CD8-positive, alpha-beta memory T cell (primary cell): ENCODE measurements around the gene C5orf46. TPM values are rescaled to one million over a fixed set of nuclear protein-coding genes. Genes with fewer than 3 reads are reported as not detected.

Experiments used
- CTCF ChIA-PET: fragments of 350-600 bp; sonication (Branson Sonifier 250); formaldehyde crosslinking; loops from one replicate; lab custom pipeline; 2021; ENCODE audit warnings: antibody characterized with exemption; lab: Charles Lee
- POLR2A ChIA-PET: fragments of 350-600 bp; sonication (Branson Sonifier 250); formaldehyde crosslinking; loops from one replicate; lab custom pipeline; 2021; ENCODE audit warnings: antibody characterized with exemption; lab: Charles Lee
- DNase-seq, 5 donors: peaks; one replicate each; pipeline versions ENCODE4 v3.0.0 to v3.0.0-alpha.2; 2020 to 2022; ENCODE audit warnings: mixed read lengths in 1 of 5
- H3K27ac ChIP-seq: one replicate; pipeline ENCODE4 v1.7.0; 2013; ENCODE audit warnings: low read depth, mild to moderate bottlenecking, low read length, moderate library complexity
- H3K27me3 ChIP-seq: 2 replicates; pipeline ENCODE4 v1.7.0; 2013; ENCODE audit warnings: low read length, mild to moderate bottlenecking; ENCODE audit not compliant: insufficient read depth, poor library complexity, severe bottlenecking
- H3K36me3 ChIP-seq: 2 replicates; pipeline ENCODE4 v1.7.0; 2013; ENCODE audit warnings: mild to moderate bottlenecking, low read length, moderate library complexity; ENCODE audit not compliant: insufficient read depth
- H3K4me1 ChIP-seq: 2 replicates; pipeline ENCODE4 v1.7.0; 2013; ENCODE audit warnings: mild to moderate bottlenecking, low read length, moderate library complexity; ENCODE audit not compliant: insufficient read depth
- H3K4me3 ChIP-seq: 2 replicates; pipeline ENCODE4 v1.7.0; 2013; ENCODE audit warnings: mild to moderate bottlenecking, low read length
- H3K9me3 ChIP-seq: 2 replicates; pipeline ENCODE4 v1.7.0; 2013; ENCODE audit warnings: mild to moderate bottlenecking, low read length
- H3K27ac Mint-ChIP-seq, 8 donors: one replicate each; pipeline ENCODE4 v1.8.0; 2020 to 2021; ENCODE audit warnings: mixed read lengths in 8 of 8, mild to moderate bottlenecking in 6 of 8, inconsistent platforms in 3 of 8, moderate library complexity in 3 of 8
- H3K27me3 Mint-ChIP-seq, 2 donors: one replicate each; pipeline ENCODE4 v1.8.0; 2020 to 2021; ENCODE audit warnings: mixed read lengths in 2 of 2, mild to moderate bottlenecking in 1 of 2, moderate library complexity in 1 of 2
- H3K36me3 Mint-ChIP-seq, 3 donors: one replicate each; pipeline ENCODE4 v1.8.0; 2020 to 2021; ENCODE audit warnings: mixed read lengths in 3 of 3, inconsistent platforms in 1 of 3, mild to moderate bottlenecking in 1 of 3
- H3K4me1 Mint-ChIP-seq, 3 donors: one replicate each; pipeline ENCODE4 v1.8.0; 2020 to 2021; ENCODE audit warnings: mixed read lengths in 3 of 3, inconsistent platforms in 1 of 3, mild to moderate bottlenecking in 1 of 3
- H3K4me3 Mint-ChIP-seq, 7 donors: one replicate each; pipeline ENCODE4 v1.8.0; 2020 to 2021; ENCODE audit warnings: mixed read lengths in 7 of 7, mild to moderate bottlenecking in 6 of 7, moderate library complexity in 4 of 7, inconsistent platforms in 2 of 7
- H3K9me3 Mint-ChIP-seq, 5 donors: one replicate each; pipeline ENCODE4 v1.8.0; 2020 to 2022; ENCODE audit warnings: mixed read lengths in 5 of 5, mild to moderate bottlenecking in 3 of 5, moderate library complexity in 2 of 5, inconsistent platforms in 1 of 5
- polyA plus RNA-seq: library from polyadenylated mRNA; unstranded; fragments of 300-500 nt; fragmentation: Illumina TruSeq; gene quantifications from one replicate; pipeline ENCODE4 v1.2.3, GENCODE V29; 2021
- total RNA-seq, 2 experiments: library from RNA; stranded (reverse); gene quantifications; one replicate each; pipeline ENCODE4 v1.2.3, GENCODE V29; 2021

The C5orf46 gene
- total and polyA plus RNA-seq, 3 experiments from 2014 or later: not detected

GRCh38 chr5:147859962-147860640 lies 46.2 kb downstream of the C5orf46 start:
- DNase-seq: no peak
- POLR2A ChIA-PET: no interaction called here
- CTCF ChIA-PET: interaction anchor here (0.8 to 1.0 kb wide), 2 partner anchors 8 to 232 kb away, joined by 3 read pairs; no protein-coding TSS in a partner anchor
- Histone ChIP-seq H3K4me1 (no peaks in the 10 kb centered on the region), H3K4me3 (no peak overlapping the region), H3K36me3 (no peaks in the 10 kb centered on the region), H3K27me3 (no peaks in the 10 kb centered on the region), H3K27ac (no peak overlapping the region), H3K9me3 (no peaks in the 10 kb centered on the region)
- peaks cover 1 to 14% of the 10 kb centered on the region in 2 donors for H3K27me3 Mint-ChIP-seq
- H3K27ac Mint-ChIP-seq: peak overlapping the region in 1 of 8 donors; percentile 63
- no peak overlapping the region for H3K4me3 Mint-ChIP-seq
- H3K4me1 Mint-ChIP-seq: peaks cover 0 to 5% (median 0%) of the 10 kb centered on the region in 3 donors
- H3K36me3 Mint-ChIP-seq: no peaks in the 10 kb centered on the region
- no peaks in the 10 kb centered on the region for H3K9me3 Mint-ChIP-seq

- Mint-ChIP-seq H3K27me3 (peaks cover 1 to 21% of the 10 kb centered on the region in 2 donors), H3K4me3 (no peak overlapping the region), H3K9me3 (no peaks in the 10 kb centered on the region), H3K36me3 (no peaks in the 10 kb centered on the region), H3K27ac (no peak overlapping the region), H3K4me1 (peaks cover 0 to 5% (median 0%) of the 10 kb centered on the region in 3 donors)
- Histone ChIP-seq H3K36me3 (no peaks in the 10 kb centered on the region), H3K4me3 (no peak overlapping the region), H3K27me3 (no peaks in the 10 kb centered on the region), H3K27ac (no peak overlapping the region), H3K9me3 (no peaks in the 10 kb centered on the region), H3K4me1 (no peaks in the 10 kb centered on the region)
- ChIA-PET CTCF (interaction anchor here (1.3 kb wide), 1 partner anchor 14 kb away, joined by 5 read pairs; no protein-coding TSS in a partner anchor), POLR2A (no interaction called here)
- no peak for DNase-seq
Measured at GRCh38 chr5:147858565-147858964, 47.8 kb downstream of the C5orf46 start.

- Mint-ChIP-seq H3K36me3 (no peaks in the 10 kb centered on the region), H3K9me3 (no peaks in the 10 kb centered on the region), H3K4me1 (peaks cover 0 to 5% (median 0%) of the 10 kb centered on the region in 3 donors), H3K27ac (no peak overlapping the region), H3K27me3 (peaks cover 1 to 24% of the 10 kb centered on the region in 2 donors), H3K4me3 (no peak overlapping the region)
- DNase-seq: peak in 3 of 5 donors; percentile 10 to 49 (median 23)
- Histone ChIP-seq H3K36me3 (no peaks in the 10 kb centered on the region), H3K4me1 (no peaks in the 10 kb centered on the region), H3K9me3 (no peaks in the 10 kb centered on the region), H3K27ac (no peak overlapping the region), H3K27me3 (no peaks in the 10 kb centered on the region), H3K4me3 (no peak overlapping the region)
- POLR2A ChIA-PET: no interaction called here
- CTCF ChIA-PET: interaction anchor here (1.3 kb wide), 1 partner anchor 13 kb away, joined by 5 read pairs; no protein-coding TSS in a partner anchor
Measured at GRCh38 chr5:147857302-147858129, 48.8 kb downstream of the C5orf46 start.

GRCh38 chr5:147856801-147857200 lies 49.5 kb downstream of the C5orf46 start:
- Mint-ChIP-seq H3K4me1 (peaks cover 0 to 5% (median 0%) of the 10 kb centered on the region in 3 donors), H3K4me3 (no peak overlapping the region), H3K36me3 (no peaks in the 10 kb centered on the region), H3K27ac (no peak overlapping the region), H3K27me3 (peaks cover 1 to 24% of the 10 kb centered on the region in 2 donors), H3K9me3 (no peaks in the 10 kb centered on the region)
- POLR2A ChIA-PET: no interaction called here
- Histone ChIP-seq H3K4me3 (no peak overlapping the region), H3K9me3 (no peaks in the 10 kb centered on the region), H3K4me1 (no peaks in the 10 kb centered on the region), H3K27ac (no peak overlapping the region), H3K27me3 (no peaks in the 10 kb centered on the region), H3K36me3 (no peaks in the 10 kb centered on the region)
- DNase-seq: no peak
- CTCF ChIA-PET: no interaction called here

- peaks cover 0 to 5% (median 0%) of the 10 kb centered on the region in 3 donors for H3K4me1 Mint-ChIP-seq
- H3K36me3 Mint-ChIP-seq: no peaks in the 10 kb centered on the region
- Histone ChIP-seq H3K27me3 (no peaks in the 10 kb centered on the region), H3K27ac (no peak overlapping the region), H3K9me3 (no peaks in the 10 kb centered on the region), H3K36me3 (no peaks in the 10 kb centered on the region), H3K4me1 (no peaks in the 10 kb centered on the region), H3K4me3 (no peak overlapping the region)
- peaks cover 1 to 24% of the 10 kb centered on the region in 2 donors for H3K27me3 Mint-ChIP-seq
- POLR2A ChIA-PET: no interaction called here
- no peak for DNase-seq
- H3K4me3 Mint-ChIP-seq: no peak overlapping the region
- H3K9me3 Mint-ChIP-seq: no peaks in the 10 kb centered on the region
- H3K27ac Mint-ChIP-seq: no peak overlapping the region
- CTCF ChIA-PET: no interaction called here
Measured at GRCh38 chr5:147855774-147856069, 50.6 kb downstream of the C5orf46 start.

GRCh38 chr5:147854894-147855773 lies 51.2 kb downstream of the C5orf46 start:
- Histone ChIP-seq H3K27me3 (no peaks in the 10 kb centered on the region), H3K4me1 (no peaks in the 10 kb centered on the region), H3K36me3 (no peaks in the 10 kb centered on the region), H3K27ac (no peak overlapping the region), H3K9me3 (no peaks in the 10 kb centered on the region), H3K4me3 (no peak overlapping the region)
- no peak for DNase-seq
- Mint-ChIP-seq H3K4me1 (peaks cover 0 to 5% (median 0%) of the 10 kb centered on the region in 3 donors), H3K4me3 (no peak overlapping the region), H3K27me3 (peaks cover 1 to 24% of the 10 kb centered on the region in 2 donors), H3K36me3 (no peaks in the 10 kb centered on the region), H3K9me3 (no peaks in the 10 kb centered on the region), H3K27ac (no peak overlapping the region)
- POLR2A ChIA-PET: no interaction called here
- CTCF ChIA-PET: interaction anchor here (0.7 kb wide), 1 partner anchor 9 kb away, joined by 3 read pairs; no protein-coding TSS in a partner anchor

- Mint-ChIP-seq H3K4me1 (peaks cover 0 to 5% (median 0%) of the 10 kb centered on the region in 3 donors), H3K9me3 (no peaks in the 10 kb centered on the region), H3K4me3 (no peak overlapping the region), H3K27me3 (peaks cover 2 to 25% of the 10 kb centered on the region in 2 donors), H3K27ac (no peak overlapping the region), H3K36me3 (no peaks in the 10 kb centered on the region)
- ChIA-PET CTCF (interaction anchor here (0.7 kb wide), 1 partner anchor 8 kb away, joined by 3 read pairs; no protein-coding TSS in a partner anchor), POLR2A (no interaction called here)
- no peaks in the 10 kb centered on the region for H3K9me3 ChIP-seq
- H3K4me3 ChIP-seq: no peak overlapping the region
- no peaks in the 10 kb centered on the region for H3K27me3 ChIP-seq
- H3K27ac ChIP-seq: no peak overlapping the region
- H3K4me1 ChIP-seq: no peaks in the 10 kb centered on the region
- no peaks in the 10 kb centered on the region for H3K36me3 ChIP-seq
- DNase-seq: no peak
Measured at GRCh38 chr5:147854331-147854730, 52.0 kb downstream of the C5orf46 start.
